IPS-11a (cell line): Measurements from ENCODE around the gene BEST3.
"Not testable (repeated sequence)": the region's sequence is repeated elsewhere in the genome, so short reads cannot be mapped to it uniquely, and the experiment has no call there.

ENCODE experiments used
- H3K4me3 ChIP-seq: one replicate; pipeline ENCODE4 v1.5.1; 2013; ENCODE audit warnings: low read depth, low read length, control low read depth

Gene BEST3

GRCh38 chr12:69688471-69689427 is 10.4 kb downstream of the BEST3 start:
- no peak overlapping the region for H3K4me3 ChIP-seq

GRCh38 chr12:69688021-69688420 is 11.1 kb downstream of the BEST3 start:
- H3K4me3 ChIP-seq: no peak overlapping the region

GRCh38 chr12:69687390-69687789 is 11.7 kb downstream of the BEST3 start:
- no peak overlapping the region for H3K4me3 ChIP-seq

GRCh38 chr12:69686731-69687130 is 12.4 kb downstream of the BEST3 start:
- H3K4me3 ChIP-seq: no peak overlapping the region

GRCh38 chr12:69685810-69686209 is 13.3 kb downstream of the BEST3 start:
- no peak overlapping the region for H3K4me3 ChIP-seq

- no peak overlapping the region for H3K4me3 ChIP-seq
Measured at GRCh38 chr12:69684466-69684865, 14.6 kb downstream of the BEST3 start.

- no peak overlapping the region for H3K4me3 ChIP-seq
Measured at GRCh38 chr12:69682110-69682755, 16.9 kb downstream of the BEST3 start.

- no peak overlapping the region for H3K4me3 ChIP-seq
Measured at GRCh38 chr12:69679119-69679518, 20.0 kb downstream of the BEST3 start.

GRCh38 chr12:69676257-69677012 is 22.7 kb downstream of the BEST3 start:
- H3K4me3 ChIP-seq: no peak overlapping the region

- H3K4me3 ChIP-seq: no peak overlapping the region
Measured at GRCh38 chr12:69672195-69672594, 26.9 kb downstream of the BEST3 start.

- H3K4me3 ChIP-seq: no peak overlapping the region
Measured at GRCh38 chr12:69671597-69671996, 27.5 kb downstream of the BEST3 start.

GRCh38 chr12:69666798-69667197 is 32.3 kb downstream of the BEST3 start:
- no peak overlapping the region for H3K4me3 ChIP-seq

- not testable (repeated sequence) for H3K4me3 ChIP-seq
Measured at GRCh38 chr12:69664930-69665377, 34.1 kb downstream of the BEST3 start.

GRCh38 chr12:69663726-69664125 is 35.4 kb downstream of the BEST3 start:
- H3K4me3 ChIP-seq: no peak overlapping the region

- H3K4me3 ChIP-seq: no peak overlapping the region
Measured at GRCh38 chr12:69662764-69663163, 36.3 kb downstream of the BEST3 start.

- H3K4me3 ChIP-seq: no peak overlapping the region
Measured at GRCh38 chr12:69661386-69661785, 37.7 kb downstream of the BEST3 start.

GRCh38 chr12:69660164-69660863 is 38.8 kb downstream of the BEST3 start:
- no peak overlapping the region for H3K4me3 ChIP-seq

- H3K4me3 ChIP-seq: no peak overlapping the region
Measured at GRCh38 chr12:69658203-69658602, 40.9 kb downstream of the BEST3 start.

- no peak overlapping the region for H3K4me3 ChIP-seq
Measured at GRCh38 chr12:69657376-69658137, 41.5 kb downstream of the BEST3 start.
